Osteoblast (primary cell): ENCODE measurements around the gene PROKR2. TPM values are rescaled to one million over a fixed set of nuclear protein-coding genes. Genes with fewer than 3 reads are reported as not detected.

Source experiments
- DNase-seq: peaks from one replicate; pipeline ENCODE4 v3.0.0; 2011; ENCODE audit warnings: low spot score, mixed read lengths; ENCODE audit not compliant: insufficient read length; ENCODE audit errors: missing footprints
- H2AFZ ChIP-seq: 2 replicates; pipeline ENCODE4 v1.6.0; 2011; ENCODE audit warnings: mild to moderate bottlenecking, low read length
- H3K27ac ChIP-seq: 2 replicates; pipeline ENCODE4 v1.5.1; 2011; ENCODE audit warnings: mild to moderate bottlenecking, low read depth, low read length, moderate library complexity
- H3K27me3 ChIP-seq: 2 replicates; pipeline ENCODE4 v1.6.0; 2012; ENCODE audit warnings: mild to moderate bottlenecking, control low read depth, inconsistent platforms, low read length, moderate library complexity; ENCODE audit not compliant: insufficient read depth
- H3K36me3 ChIP-seq: 2 replicates; pipeline ENCODE4 v1.5.1; 2011; ENCODE audit warnings: mild to moderate bottlenecking, low read length, control low read depth, moderate library complexity; ENCODE audit not compliant: insufficient read depth
- H3K4me1 ChIP-seq: 2 replicates; pipeline ENCODE4 v1.5.1; 2011; ENCODE audit warnings: mild to moderate bottlenecking, low read length, control low read depth, moderate library complexity; ENCODE audit not compliant: insufficient read depth
- H3K4me2 ChIP-seq: 2 replicates; pipeline ENCODE4 v1.6.0; 2011; ENCODE audit warnings: mild to moderate bottlenecking, low read length; ENCODE audit not compliant: insufficient read depth
- H3K4me3 ChIP-seq: fragments of 200-600 bp; sonication (generic); 3 replicates; pipeline ENCODE4 v1.5.1; 2012; ENCODE audit warnings: mild to moderate bottlenecking, low read length, inconsistent platforms; ENCODE audit not compliant: insufficient read depth
- H3K79me2 ChIP-seq: 2 replicates; pipeline ENCODE4 v1.6.0; 2012; ENCODE audit warnings: mild to moderate bottlenecking, low read length, control low read depth, inconsistent platforms; ENCODE audit not compliant: insufficient read depth
- H3K9me3 ChIP-seq: 2 replicates; pipeline ENCODE4 v1.5.1; 2011; ENCODE audit warnings: low read depth, low read length, control low read depth
- H4K20me1 ChIP-seq: 2 replicates; pipeline ENCODE4 v1.6.0; 2012; ENCODE audit warnings: mild to moderate bottlenecking, low read length, control low read depth; ENCODE audit not compliant: insufficient read depth
- CTCF ChIP-seq: IDR thresholded peaks from 2 replicates; pipeline ENCODE4 v1.5.1; 2011; ENCODE audit warnings: mild to moderate bottlenecking, low read depth, low read length, moderate library complexity; ENCODE audit errors: extremely low read depth
- total RNA-seq: library from RNA; depleted of rRNA; stranded (reverse); fragments of >200 nt; gene quantifications from 2 replicates; pipeline ENCODE4 v1.2.3, GENCODE V29; 2012

Gene PROKR2
- total RNA-seq, 1 donor, result not detected

- Histone ChIP-seq H3K4me2 (no peak overlapping the region), H4K20me1 (no peaks in the 10 kb centered on the region), H2AFZ (no peak overlapping the region), H3K79me2 (no peaks in the 10 kb centered on the region), H3K4me3 (no peak overlapping the region), H3K4me1 (no peaks in the 10 kb centered on the region), H3K27me3 (no peaks in the 10 kb centered on the region), H3K27ac (no peak overlapping the region), H3K36me3 (no peaks in the 10 kb centered on the region), H3K9me3 (no peaks in the 10 kb centered on the region)
- TF ChIP-seq CTCF, result no peak
- no peak for DNase-seq
Measured at GRCh38 chr20:5362771-5363170, 46.0 kb upstream of the PROKR2 start.

- H3K4me3 ChIP-seq, result no peak overlapping the region
- no peak overlapping the region for H3K27ac ChIP-seq
- H4K20me1 ChIP-seq, result no peaks in the 10 kb centered on the region
- no peaks in the 10 kb centered on the region for H3K36me3 ChIP-seq
- no peaks in the 10 kb centered on the region for H3K9me3 ChIP-seq
- no peaks in the 10 kb centered on the region for H3K27me3 ChIP-seq
- H3K4me1 ChIP-seq, result no peaks in the 10 kb centered on the region
- no peak overlapping the region for H2AFZ ChIP-seq
- TF ChIP-seq CTCF, result no peak
- no peak overlapping the region for H3K4me2 ChIP-seq
- H3K79me2 ChIP-seq, result no peaks in the 10 kb centered on the region
- DNase-seq, result no peak
Measured at GRCh38 chr20:5361176-5361575, 44.4 kb upstream of the PROKR2 start.

GRCh38 chr20:5357946-5358345 is 41.2 kb upstream of the PROKR2 start:
- Histone ChIP-seq H3K27me3 (no peaks in the 10 kb centered on the region), H3K79me2 (no peaks in the 10 kb centered on the region), H2AFZ (no peak overlapping the region), H3K27ac (no peak overlapping the region), H3K36me3 (no peaks in the 10 kb centered on the region), H4K20me1 (no peaks in the 10 kb centered on the region), H3K9me3 (no peaks in the 10 kb centered on the region), H3K4me1 (peaks cover 15% of the 10 kb centered on the region), H3K4me3 (no peak overlapping the region), H3K4me2 (no peak overlapping the region)
- no peak for TF ChIP-seq CTCF
- DNase-seq, result no peak

- no peaks in the 10 kb centered on the region for H4K20me1 ChIP-seq
- no peaks in the 10 kb centered on the region for H3K36me3 ChIP-seq
- H3K4me2 ChIP-seq, result no peak overlapping the region
- no peaks in the 10 kb centered on the region for H3K27me3 ChIP-seq
- H2AFZ ChIP-seq, result no peak overlapping the region
- H3K27ac ChIP-seq, result no peak overlapping the region
- no peaks in the 10 kb centered on the region for H3K79me2 ChIP-seq
- no peak for DNase-seq
- no peak for TF ChIP-seq CTCF
- no peaks in the 10 kb centered on the region for H3K9me3 ChIP-seq
- H3K4me1 ChIP-seq, result peaks cover 16% of the 10 kb centered on the region
- no peak overlapping the region for H3K4me3 ChIP-seq
Measured at GRCh38 chr20:5356941-5357340, 40.2 kb upstream of the PROKR2 start.
